Measurements from ENCODE around the gene XIRP2. TPM values are rescaled to one million over a fixed set of nuclear protein-coding genes. Genes with fewer than 3 reads are reported as not detected.
"Not testable (repeated sequence)": the region's sequence is repeated elsewhere in the genome, so short reads cannot be mapped to it uniquely, and the experiment has no call there.

The XIRP2 gene
- total RNA-seq, 1 experiment from 2014 or later, result not detected

DNA sequence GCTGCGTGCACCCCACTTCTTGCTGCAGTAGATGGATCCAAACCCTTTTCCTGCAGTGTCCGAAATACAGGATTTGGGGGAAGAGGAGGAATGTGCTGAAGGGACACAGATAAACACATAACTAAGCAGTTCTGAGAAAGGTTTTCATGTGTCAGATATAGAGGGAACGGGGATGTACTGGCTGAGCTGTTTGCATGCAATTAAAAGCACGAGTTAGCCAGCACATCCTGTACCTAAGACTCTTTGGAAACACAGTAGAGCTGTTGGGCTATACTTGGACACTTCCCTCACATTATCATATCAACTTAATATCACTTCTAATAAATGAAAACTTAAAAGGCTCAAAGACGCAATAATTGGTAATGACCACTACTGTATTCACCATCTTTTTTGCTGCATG, 377.4 kb downstream of the XIRP2 start:
- no peak for DNase-seq (ENCODE audit: extremely low read depth, low read depth)

DNA sequence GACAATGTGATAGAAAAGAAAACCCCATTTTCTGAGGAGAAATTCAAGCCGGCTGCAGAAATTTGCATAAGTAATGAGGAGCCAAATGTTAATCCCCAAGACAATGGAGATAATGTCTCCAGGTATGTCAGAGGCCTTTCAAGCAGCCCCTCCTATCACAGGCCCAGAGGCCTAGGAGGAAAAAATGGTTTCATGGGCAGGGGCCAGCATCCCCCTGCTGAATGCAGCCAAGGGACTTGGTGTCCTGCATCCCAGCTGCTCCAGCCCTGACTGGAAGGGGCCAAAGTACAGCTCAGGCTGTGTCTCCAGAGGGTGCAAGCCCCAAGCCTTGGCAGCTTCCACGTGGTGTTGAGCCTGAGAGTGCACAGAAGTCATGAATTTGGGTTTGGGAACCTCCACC, 380.0 kb downstream of the XIRP2 start:
- DNase-seq (ENCODE audit: extremely low read depth, low read depth), result not testable (repeated sequence)

DNA sequence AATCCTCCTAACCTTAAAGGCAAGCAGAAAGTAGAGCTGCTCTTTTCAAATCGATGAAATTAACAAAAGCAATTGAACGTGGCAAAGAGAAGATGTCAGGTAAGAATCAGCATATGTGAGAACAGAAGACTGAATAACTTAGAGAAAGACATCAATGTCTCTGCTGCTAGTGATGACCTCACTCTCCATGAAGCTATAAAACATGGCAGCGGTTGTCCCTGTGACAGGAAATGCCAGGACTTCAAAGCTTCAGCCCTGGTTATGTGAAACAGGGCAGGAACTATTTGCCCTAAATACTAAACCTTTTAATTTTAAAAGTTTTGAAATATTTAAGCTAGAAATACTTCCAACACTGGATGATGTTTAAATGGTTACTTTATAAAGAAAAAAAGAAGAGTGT, 383.7 kb downstream of the XIRP2 start:
- DNase-seq (ENCODE audit: extremely low read depth, low read depth), result no peak

DNA sequence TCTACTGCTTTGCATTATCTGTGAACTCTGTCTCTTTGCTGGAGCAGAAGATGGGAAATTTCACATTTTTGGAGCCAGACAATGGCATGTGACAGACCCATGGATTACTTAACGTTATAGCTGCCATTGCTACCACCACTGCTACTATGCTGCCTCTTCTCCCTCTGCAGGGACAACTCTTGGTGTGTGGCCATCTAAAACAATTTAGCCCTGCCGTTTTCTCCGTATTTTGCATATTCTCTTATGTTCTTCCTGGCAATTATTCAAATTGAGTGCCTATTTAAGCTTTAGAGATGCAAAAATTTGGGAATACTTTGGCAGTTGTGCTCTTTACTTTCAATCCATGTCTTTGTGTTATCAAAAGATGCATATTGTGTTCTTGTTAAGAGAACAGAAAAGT, 386.8 kb downstream of the XIRP2 start:
- DNase-seq (ENCODE audit: extremely low read depth, low read depth), result no peak

DNA sequence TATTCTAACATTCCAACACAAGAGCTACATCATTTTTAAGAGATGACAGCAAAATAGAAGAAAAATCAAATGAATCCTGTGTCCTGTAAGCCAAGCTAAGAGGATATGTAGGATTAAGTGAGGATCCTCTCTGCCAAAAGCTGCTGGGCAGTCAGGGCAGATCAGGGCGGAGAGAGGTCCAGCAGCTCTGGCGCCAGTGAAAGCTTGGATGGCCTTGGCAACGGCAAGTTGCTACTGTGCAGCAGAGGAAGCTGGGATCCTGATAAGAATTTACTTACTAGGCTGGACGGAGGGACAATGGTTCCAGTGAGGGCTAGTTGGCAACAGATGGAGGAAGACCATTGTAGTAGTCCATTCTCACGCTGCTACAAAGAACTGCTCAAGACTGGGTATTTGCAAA, 391.5 kb downstream of the XIRP2 start:
- DNase-seq (ENCODE audit: extremely low read depth, low read depth), result no peak

DNA sequence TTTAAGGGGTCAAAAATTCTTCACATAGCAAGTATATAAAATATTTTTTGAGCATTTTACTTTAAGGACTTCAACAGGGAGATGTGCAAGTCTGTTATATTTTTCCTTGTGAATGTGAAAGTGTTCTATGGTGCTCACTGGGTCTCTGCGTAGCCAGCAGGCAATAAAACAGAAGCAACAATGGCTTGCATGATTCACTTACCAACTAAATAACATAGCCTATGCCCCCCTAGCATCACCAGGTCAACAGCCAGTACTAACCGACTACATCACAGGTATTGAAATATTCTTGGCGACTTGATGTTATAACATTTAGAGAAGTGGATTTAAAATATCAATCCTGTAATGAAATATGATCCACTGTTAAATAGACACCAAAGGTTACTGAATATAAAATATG, 398.9 kb downstream of the XIRP2 start:
- DNase-seq (ENCODE audit: extremely low read depth, low read depth), result no peak

DNA sequence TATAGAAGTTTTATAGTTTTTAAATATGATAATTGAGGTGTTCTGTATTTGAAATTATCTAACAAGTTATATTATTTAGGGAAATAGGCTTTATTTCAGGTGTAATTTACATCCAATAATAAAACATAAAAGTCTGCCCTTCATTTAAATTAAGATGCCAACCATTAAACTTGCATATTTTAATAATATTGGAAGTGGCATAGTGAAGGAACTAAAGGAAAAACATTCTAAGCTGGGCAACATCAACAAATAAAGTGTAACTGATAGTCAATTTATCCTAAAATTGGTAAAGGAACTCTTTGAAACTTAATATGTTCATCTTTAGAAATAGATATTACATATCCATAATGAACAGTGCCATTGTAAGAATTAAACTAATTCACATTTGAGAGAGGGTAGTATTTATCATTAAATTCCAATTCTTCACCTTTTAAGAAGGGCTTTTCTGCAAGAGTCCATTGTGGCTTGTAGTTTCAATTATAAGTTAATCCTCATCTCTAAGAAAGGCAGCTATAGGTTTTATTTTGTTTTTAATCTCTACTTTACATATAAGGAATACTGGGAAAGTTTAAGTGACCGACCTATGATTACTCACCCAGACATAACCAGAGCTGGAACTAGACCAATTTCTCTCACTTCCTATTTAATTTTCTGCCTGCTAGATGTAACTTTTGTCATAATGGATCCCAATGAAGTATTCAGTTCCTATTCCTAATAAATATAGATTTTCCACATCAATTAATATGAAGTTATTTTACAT, 401.6 kb downstream of the XIRP2 start:
- no peak for DNase-seq (ENCODE audit: extremely low read depth, low read depth)

DNA sequence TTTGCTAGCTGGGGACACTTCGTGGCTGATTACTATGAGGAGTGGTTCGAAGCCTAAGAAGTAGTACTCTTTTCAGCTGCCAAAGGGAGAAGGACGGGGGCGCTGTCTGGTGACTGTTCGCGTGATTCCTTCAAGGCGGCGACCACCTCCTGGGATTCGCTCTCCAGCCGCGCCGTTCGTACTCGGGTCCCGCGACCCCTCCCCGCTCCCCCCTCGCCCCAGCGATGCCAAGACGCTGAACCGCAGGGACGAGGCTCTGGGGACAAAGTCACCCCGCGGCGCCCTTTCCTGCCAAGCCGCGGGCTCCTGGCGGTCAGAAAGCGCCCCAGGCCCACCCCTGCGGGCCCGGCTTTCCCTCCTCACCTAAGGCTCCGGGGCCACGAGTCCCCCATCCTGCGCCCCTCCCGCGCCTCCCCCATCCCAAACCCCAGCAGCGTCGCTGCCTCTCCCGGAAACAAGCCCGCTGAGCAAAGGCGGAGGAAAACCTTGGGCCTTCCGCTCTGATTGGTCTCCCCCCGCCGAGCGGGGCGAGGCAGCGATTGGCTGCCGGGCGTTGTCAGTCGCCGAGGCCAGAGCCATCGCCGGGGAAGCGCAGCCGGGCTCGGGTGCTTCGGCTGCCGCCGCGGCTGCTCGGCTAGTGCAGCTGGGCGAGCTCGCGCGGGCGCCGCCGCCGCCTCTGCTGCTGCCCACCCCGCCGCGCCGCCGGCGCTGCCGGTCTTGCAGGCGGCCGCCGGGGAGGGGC, 404.3 kb downstream of the XIRP2 start, which contains the start of gene B3GALT1:
TSS of gene B3GALT1 (plus strand) at position 572 of the 742 bp plus-strand sequence.
- peak; percentile 86 for DNase-seq (ENCODE audit: extremely low read depth, low read depth)

DNA sequence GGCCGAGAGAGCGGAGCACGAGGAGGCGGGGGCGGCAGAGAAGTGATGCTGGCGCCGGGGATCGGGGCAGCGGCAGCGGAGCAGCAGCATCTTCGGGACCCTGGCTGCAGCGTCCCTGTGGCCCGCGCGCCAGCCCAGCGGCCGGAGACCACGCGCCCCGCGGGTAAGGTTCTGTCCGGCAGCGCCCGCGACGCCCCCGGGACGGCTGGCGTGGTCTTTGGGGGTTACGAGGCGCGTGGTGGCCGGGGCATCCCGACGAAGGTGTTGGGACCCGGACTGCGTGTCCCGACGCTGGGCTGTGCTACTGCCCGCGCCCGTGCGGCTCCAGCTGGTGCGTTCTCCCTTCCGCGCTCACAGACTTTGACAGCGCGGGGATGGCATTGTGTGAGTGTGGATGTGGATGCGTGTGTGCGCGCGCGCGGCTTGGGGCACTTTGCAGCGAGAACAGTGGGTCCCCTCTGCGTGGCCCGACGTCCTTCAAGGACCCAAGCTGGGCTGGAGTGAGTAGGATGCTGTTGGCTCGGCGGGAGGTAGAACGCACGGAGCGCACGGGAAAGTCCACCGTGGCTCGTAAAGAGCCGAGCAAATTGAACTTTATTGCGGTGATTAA, 405.0 kb downstream of the XIRP2 start:
- peak; percentile 7 for DNase-seq (ENCODE audit: extremely low read depth, low read depth)

DNA sequence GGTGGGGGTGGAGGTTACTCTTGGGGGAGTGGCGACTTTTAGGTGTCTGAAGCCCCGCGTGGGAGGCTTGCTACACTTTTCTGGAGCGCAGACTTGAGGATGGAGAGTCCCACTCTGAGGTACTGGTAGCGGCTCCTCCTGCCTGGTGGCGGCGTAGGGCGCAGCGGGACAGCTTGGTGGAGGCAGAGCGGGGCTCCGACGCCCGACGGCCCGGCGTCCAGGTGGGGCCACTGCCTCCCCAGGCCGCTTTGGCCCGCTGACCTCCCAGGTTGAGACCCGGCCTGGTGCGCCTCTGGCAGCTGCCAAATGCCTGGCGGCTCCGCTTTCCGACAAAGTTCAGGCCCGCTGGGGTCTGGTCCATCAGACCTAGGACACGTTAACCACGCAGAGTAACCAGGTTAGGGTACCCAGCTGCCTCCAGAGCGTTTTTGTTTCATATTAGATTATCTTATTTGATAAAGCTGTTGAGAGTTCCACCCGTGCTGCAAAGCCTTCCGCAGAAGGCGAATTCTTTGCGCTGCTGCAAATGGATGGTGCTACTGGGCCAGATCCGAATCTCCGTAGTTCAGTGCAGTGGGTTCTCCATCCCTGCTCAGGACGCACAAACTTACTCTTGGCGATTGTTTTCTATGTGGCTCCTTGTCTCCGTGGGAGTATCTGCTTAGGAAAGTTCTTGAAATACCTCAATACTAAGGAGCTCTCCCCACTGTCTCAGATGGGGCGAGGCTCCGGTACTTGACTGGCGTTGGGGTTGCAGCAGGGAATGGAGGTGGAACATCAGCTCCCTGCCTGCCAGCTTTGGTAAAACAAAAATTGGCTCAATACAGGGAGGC, 405.9 kb downstream of the XIRP2 start:
- no peak for DNase-seq (ENCODE audit: extremely low read depth, low read depth)

DNA sequence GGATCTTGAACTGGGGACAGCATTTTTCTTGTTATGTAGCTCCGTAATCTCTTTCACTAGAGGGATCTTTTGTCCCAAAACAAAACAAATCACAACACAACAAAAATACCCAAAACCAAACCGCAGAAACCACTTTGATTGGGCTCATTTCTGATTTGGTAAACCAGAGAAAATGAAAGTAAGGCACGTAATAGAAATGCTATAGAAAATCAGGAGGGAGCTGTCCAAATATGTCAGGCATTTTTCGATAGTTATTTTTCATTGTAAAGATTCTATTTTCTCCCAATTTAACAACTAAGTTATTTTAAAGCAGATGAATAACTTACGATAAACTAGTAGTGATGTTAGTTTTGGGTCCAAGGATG, 406.5 kb downstream of the XIRP2 start:
- no peak for DNase-seq (ENCODE audit: extremely low read depth, low read depth)

DNA sequence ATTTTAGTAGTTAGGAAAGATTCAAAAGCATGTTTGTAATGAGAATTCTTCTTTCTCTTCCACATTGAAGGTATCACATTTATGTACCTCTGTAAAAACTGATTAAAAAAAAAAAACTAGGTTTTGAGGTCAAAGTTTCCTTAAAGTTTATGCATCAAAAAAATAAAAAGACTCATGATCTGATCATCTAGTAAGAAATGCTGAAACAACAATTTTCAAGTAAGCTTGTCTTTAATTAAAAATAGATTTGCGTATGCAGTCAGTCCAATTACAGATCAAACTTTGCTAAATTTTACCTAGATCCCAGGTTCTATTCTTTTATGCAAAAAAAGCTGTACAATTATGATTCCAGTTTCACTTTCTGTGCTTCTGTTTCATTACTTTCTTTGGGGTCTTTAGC, 409.0 kb downstream of the XIRP2 start:
- no peak for DNase-seq (ENCODE audit: extremely low read depth, low read depth)

DNA sequence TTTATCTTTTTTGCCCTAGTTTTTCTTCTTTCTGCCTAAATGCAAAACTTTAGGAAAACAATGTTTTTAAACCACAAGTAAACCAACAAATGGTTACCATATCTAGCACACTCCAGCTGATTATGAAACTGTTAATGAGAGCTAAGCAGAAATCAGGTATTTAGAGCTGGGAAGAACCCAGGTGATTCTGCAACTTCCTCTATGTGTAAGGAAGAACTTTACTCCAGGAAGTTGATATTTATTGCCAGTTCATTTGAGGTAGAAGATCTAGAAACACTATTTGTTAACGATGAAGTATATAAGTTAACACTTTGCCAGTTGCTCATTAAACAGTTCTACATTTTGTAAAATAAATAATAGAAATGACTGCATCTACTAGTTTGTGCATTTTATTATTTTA, 409.7 kb downstream of the XIRP2 start:
- no peak for DNase-seq (ENCODE audit: extremely low read depth, low read depth)
